HepG2 (cell line): Measurements from ENCODE around the gene CREBZF. TPM values are rescaled to one million over a fixed set of nuclear protein-coding genes. Genes with fewer than 3 reads are reported as not detected.
A peak's percentile ranks its signal among the peaks of the same experiment; 100 is the strongest.

Experiments used
- BRD4 ChIP-seq: sonication (generic); formaldehyde crosslinking; IDR thresholded peaks from 2 replicates; pipeline ENCODE4 v1.4.0; 2020; ENCODE audit warnings: missing genetic modification reagents
- GTF2F1 ChIP-seq: fragments of 150-350 bp; IDR thresholded peaks from 2 replicates; pipeline ENCODE4 v1.6.1; 2014; ENCODE audit warnings: low read length
- MAFF ChIP-seq: IDR thresholded peaks from 2 replicates; pipeline ENCODE4 v1.6.1; 2011; ENCODE audit warnings: low read depth, low read length, improper control_type of control experiment
- NFIC ChIP-seq: IDR thresholded peaks from 2 replicates; pipeline ENCODE4 v1.6.1; 2012; ENCODE audit warnings: mild to moderate bottlenecking, low read length, inconsistent platforms
- PRMT3 ChIP-seq: sonication (generic); formaldehyde crosslinking; IDR thresholded peaks from 2 replicates; pipeline ENCODE4 v1.8.1; 2022; ENCODE audit warnings: low read depth, mild to moderate bottlenecking, moderate library complexity, missing genetic modification reagents, borderline replicate concordance
- SKI ChIP-seq: fragments of 450-650 bp; IDR thresholded peaks from one replicate; pipeline ENCODE4 v1.6.1; 2018; ENCODE audit warnings: mild to moderate bottlenecking; ENCODE audit not compliant: partially characterized antibody
- polyA plus RNA-seq, 8 experiments: library from polyadenylated mRNA; depleted of rRNA in 3 of 8; stranded (reverse) in 7 of 8; unstranded in 1 of 8; fragments of >200 nt; fragmentation: Illumina TruSeq in 4 of 8; extraction: Trizol in 4 of 8; gene quantifications; 2 replicates each; pipeline versions ENCODE4 v1.2.1 to v1.2.3, GENCODE V29; 2011 to 2016; ENCODE audit warnings: low read depth in 4 of 8, missing spikeins in 1 of 8, mixed read lengths in 1 of 8; ENCODE audit not compliant: insufficient read depth in 1 of 8
- total RNA-seq, 5 experiments: library from RNA; depleted of rRNA; stranded (reverse); fragments of >200 nt; fragmentation: Illumina TruSeq; extraction: Trizol; gene quantifications; 2 replicates each; pipeline ENCODE4 v1.2.3, GENCODE V29; 2016; ENCODE audit warnings: low read depth in 1 of 5
- TF ChIP-seq, protein P1 (sequence below): sonication (generic); formaldehyde crosslinking; IDR thresholded peaks from 2 replicates; pipeline ENCODE4 v1.5.1; 2020; ENCODE audit warnings: mild to moderate bottlenecking, missing genetic modification reagents, borderline replicate concordance
- TF ChIP-seq, protein P2 (sequence below): sonication (generic); formaldehyde crosslinking; IDR thresholded peaks from 2 replicates; pipeline ENCODE4 v1.4.0; 2020; ENCODE audit warnings: missing genetic modification reagents, mild to moderate bottlenecking, borderline replicate concordance
- TF ChIP-seq, protein P3 (sequence below), 2 experiments: sonication (generic) in 1 of 2; formaldehyde crosslinking in 1 of 2; IDR thresholded peaks; 2 replicates each; pipeline versions ENCODE4 v1.5.1 to v1.6.1; 2011 to 2020; ENCODE audit warnings: borderline replicate concordance in 1 of 2, low read depth in 1 of 2, low read length in 1 of 2, mild to moderate bottlenecking in 1 of 2, missing genetic modification reagents in 1 of 2, moderate library complexity in 1 of 2
- TF ChIP-seq, protein P4 (sequence below): sonication (generic); formaldehyde crosslinking; IDR thresholded peaks from 2 replicates; pipeline ENCODE4 v1.4.0; 2020; ENCODE audit warnings: missing genetic modification reagents
- TF ChIP-seq, protein P5 (sequence below): sonication (generic); formaldehyde crosslinking; IDR thresholded peaks from 2 replicates; pipeline ENCODE4 v1.4.0; 2020; ENCODE audit warnings: missing genetic modification reagents

The CREBZF gene
- total and polyA plus RNA-seq, 2 of the 13 experiments (the other 11 are each of a cell fraction or from before 2014, with no cell fraction given): 30.6 to 43.1 TPM

DNA sequence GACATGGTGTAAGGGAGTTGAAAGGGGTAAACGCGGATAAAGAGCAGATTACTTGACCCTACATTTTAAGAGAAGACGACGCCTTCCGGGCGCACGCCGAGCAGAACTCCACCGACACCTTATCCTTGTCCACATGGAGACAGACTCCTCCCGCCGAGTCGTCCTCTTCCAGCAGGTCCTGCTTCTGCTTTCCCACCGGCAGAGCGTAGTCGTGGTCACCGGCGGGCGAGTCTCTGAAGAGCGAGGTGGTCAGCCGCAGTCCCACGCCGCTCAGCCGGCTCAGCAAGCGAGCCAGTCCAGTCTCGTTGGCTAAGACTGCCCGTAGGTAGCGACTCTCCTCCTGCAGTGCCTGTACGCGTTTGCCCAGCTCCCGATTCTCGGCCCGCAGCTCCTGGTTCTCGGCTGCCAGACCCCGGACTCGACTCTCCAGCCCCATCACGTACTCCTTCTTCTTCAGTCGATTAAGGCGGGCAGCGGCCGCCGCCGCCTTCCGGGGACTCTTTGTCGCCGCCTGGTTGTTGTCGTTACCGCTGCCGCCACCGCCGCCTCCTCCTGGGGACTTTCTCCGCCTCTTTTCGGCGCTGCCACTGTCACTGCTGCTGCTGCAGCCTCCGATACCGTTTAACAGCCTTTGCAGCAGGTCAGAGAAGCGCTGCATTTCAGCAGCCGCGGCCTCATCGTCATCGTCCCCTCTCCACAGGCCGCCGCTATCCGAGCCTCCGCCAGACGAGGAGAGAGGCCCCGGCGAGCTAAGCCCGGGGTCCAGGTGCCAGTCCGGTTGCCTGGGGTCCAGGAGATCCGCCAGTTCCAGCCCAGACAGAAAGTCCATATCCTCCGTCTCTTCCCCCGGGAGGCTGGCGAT lies 945 bp downstream of the CREBZF start (continued):
- TF ChIP-seq, protein P1, sequence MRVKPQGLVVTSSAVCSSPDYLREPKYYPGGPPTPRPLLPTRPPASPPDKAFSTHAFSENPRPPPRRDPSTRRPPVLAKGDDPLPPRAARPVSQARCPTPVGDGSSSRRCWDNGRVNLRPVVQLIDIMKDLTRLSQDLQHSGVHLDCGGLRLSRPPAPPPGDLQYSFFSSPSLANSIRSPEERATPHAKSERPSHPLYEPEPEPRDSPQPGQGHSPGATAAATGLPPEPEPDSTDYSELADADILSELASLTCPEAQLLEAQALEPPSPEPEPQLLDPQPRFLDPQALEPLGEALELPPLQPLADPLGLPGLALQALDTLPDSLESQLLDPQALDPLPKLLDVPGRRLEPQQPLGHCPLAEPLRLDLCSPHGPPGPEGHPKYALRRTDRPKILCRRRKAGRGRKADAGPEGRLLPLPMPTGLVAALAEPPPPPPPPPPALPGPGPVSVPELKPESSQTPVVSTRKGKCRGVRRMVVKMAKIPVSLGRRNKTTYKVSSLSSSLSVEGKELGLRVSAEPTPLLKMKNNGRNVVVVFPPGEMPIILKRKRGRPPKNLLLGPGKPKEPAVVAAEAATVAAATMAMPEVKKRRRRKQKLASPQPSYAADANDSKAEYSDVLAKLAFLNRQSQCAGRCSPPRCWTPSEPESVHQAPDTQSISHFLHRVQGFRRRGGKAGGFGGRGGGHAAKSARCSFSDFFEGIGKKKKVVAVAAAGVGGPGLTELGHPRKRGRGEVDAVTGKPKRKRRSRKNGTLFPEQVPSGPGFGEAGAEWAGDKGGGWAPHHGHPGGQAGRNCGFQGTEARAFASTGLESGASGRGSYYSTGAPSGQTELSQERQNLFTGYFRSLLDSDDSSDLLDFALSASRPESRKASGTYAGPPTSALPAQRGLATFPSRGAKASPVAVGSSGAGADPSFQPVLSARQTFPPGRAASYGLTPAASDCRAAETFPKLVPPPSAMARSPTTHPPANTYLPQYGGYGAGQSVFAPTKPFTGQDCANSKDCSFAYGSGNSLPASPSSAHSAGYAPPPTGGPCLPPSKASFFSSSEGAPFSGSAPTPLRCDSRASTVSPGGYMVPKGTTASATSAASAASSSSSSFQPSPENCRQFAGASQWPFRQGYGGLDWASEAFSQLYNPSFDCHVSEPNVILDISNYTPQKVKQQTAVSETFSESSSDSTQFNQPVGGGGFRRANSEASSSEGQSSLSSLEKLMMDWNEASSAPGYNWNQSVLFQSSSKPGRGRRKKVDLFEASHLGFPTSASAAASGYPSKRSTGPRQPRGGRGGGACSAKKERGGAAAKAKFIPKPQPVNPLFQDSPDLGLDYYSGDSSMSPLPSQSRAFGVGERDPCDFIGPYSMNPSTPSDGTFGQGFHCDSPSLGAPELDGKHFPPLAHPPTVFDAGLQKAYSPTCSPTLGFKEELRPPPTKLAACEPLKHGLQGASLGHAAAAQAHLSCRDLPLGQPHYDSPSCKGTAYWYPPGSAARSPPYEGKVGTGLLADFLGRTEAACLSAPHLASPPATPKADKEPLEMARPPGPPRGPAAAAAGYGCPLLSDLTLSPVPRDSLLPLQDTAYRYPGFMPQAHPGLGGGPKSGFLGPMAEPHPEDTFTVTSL (CRISPR knock-in tag): no peak
- no peak for TF ChIP-seq MAFF
- TF ChIP-seq, protein P2, sequence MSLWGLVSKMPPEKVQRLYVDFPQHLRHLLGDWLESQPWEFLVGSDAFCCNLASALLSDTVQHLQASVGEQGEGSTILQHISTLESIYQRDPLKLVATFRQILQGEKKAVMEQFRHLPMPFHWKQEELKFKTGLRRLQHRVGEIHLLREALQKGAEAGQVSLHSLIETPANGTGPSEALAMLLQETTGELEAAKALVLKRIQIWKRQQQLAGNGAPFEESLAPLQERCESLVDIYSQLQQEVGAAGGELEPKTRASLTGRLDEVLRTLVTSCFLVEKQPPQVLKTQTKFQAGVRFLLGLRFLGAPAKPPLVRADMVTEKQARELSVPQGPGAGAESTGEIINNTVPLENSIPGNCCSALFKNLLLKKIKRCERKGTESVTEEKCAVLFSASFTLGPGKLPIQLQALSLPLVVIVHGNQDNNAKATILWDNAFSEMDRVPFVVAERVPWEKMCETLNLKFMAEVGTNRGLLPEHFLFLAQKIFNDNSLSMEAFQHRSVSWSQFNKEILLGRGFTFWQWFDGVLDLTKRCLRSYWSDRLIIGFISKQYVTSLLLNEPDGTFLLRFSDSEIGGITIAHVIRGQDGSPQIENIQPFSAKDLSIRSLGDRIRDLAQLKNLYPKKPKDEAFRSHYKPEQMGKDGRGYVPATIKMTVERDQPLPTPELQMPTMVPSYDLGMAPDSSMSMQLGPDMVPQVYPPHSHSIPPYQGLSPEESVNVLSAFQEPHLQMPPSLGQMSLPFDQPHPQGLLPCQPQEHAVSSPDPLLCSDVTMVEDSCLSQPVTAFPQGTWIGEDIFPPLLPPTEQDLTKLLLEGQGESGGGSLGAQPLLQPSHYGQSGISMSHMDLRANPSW: no peak
- TF ChIP-seq PRMT3 (CRISPR knock-in tag): 0 out of 2 replicates have a peak, but pooled peaks have one; percentile 27
- TF ChIP-seq, protein P3, sequence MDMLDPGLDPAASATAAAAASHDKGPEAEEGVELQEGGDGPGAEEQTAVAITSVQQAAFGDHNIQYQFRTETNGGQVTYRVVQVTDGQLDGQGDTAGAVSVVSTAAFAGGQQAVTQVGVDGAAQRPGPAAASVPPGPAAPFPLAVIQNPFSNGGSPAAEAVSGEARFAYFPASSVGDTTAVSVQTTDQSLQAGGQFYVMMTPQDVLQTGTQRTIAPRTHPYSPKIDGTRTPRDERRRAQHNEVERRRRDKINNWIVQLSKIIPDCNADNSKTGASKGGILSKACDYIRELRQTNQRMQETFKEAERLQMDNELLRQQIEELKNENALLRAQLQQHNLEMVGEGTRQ (IDR thresholded peaks at IDR 0.05; ENCODE audit: low read depth, low read length): no peak
- TF ChIP-seq, protein P3 (CRISPR knock-in tag; IDR thresholded peaks at IDR 0.05; ENCODE audit: borderline replicate concordance): no peak
- TF ChIP-seq, protein P4, sequence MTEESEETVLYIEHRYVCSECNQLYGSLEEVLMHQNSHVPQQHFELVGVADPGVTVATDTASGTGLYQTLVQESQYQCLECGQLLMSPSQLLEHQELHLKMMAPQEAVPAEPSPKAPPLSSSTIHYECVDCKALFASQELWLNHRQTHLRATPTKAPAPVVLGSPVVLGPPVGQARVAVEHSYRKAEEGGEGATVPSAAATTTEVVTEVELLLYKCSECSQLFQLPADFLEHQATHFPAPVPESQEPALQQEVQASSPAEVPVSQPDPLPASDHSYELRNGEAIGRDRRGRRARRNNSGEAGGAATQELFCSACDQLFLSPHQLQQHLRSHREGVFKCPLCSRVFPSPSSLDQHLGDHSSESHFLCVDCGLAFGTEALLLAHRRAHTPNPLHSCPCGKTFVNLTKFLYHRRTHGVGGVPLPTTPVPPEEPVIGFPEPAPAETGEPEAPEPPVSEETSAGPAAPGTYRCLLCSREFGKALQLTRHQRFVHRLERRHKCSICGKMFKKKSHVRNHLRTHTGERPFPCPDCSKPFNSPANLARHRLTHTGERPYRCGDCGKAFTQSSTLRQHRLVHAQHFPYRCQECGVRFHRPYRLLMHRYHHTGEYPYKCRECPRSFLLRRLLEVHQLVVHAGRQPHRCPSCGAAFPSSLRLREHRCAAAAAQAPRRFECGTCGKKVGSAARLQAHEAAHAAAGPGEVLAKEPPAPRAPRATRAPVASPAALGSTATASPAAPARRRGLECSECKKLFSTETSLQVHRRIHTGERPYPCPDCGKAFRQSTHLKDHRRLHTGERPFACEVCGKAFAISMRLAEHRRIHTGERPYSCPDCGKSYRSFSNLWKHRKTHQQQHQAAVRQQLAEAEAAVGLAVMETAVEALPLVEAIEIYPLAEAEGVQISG (CRISPR knock-in tag): no peak
- TF ChIP-seq SKI: peak; percentile 57
- TF ChIP-seq BRD4 (CRISPR knock-in tag): 0 out of 2 replicates have a peak, but pooled peaks have one; percentile 30
- TF ChIP-seq, protein P5, sequence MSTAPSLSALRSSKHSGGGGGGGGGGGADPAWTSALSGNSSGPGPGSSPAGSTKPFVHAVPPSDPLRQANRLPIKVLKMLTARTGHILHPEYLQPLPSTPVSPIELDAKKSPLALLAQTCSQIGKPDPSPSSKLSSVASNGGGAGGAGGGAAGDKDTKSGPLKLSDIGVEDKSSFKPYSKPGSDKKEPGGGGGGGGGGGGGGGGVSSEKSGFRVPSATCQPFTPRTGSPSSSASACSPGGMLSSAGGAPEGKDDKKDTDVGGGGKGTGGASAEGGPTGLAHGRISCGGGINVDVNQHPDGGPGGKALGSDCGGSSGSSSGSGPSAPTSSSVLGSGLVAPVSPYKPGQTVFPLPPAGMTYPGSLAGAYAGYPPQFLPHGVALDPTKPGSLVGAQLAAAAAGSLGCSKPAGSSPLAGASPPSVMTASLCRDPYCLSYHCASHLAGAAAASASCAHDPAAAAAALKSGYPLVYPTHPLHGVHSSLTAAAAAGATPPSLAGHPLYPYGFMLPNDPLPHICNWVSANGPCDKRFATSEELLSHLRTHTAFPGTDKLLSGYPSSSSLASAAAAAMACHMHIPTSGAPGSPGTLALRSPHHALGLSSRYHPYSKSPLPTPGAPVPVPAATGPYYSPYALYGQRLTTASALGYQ (CRISPR knock-in tag): no peak
- no peak for TF ChIP-seq NFIC
- no peak for TF ChIP-seq GTF2F1
